Naive thymus-derived CD8-positive, alpha-beta T cell (primary cell): ENCODE results near the gene OXCT1. TPM values are rescaled to one million over a fixed set of nuclear protein-coding genes. Genes with fewer than 3 reads are reported as not detected.

Source experiments
- ATAC-seq, 2 donors: fragments of 150-1000 bp; cut with Tn5 transposase in 1 of 2; sonication (Bioruptor Pico), chemical (Tn5 transposase) in 1 of 2; 1 replicate in 1 of 2; 2 replicates in 1 of 2; pipeline ENCODE4 v1.10.0; 2021; ENCODE audit warnings: mild to moderate bottlenecking in 2 of 2, moderate library complexity in 2 of 2
- POLR2A ChIA-PET: fragments of 350-600 bp; sonication (Branson Sonifier 250); formaldehyde crosslinking; loops from one replicate; lab custom pipeline; 2021; ENCODE audit warnings: antibody characterized with exemption; lab: Charles Lee
- DNase-seq, 10 donors: peaks; one replicate each; pipeline versions ENCODE4 v3.0.0 to v3.0.0-alpha.2; 2020 to 2022
- H3K27ac Mint-ChIP-seq, 10 donors: one replicate each; pipeline ENCODE4 v1.8.0; 2020 to 2022; ENCODE audit warnings: mild to moderate bottlenecking in 10 of 10, mixed read lengths in 10 of 10, moderate library complexity in 4 of 10, inconsistent platforms in 1 of 10
- H3K27me3 Mint-ChIP-seq, 5 donors: one replicate each; pipeline ENCODE4 v1.8.0; 2021 to 2022; ENCODE audit warnings: mixed read lengths in 5 of 5
- H3K36me3 Mint-ChIP-seq, 3 donors: one replicate each; pipeline ENCODE4 v1.8.0; 2020 to 2022; ENCODE audit warnings: mixed read lengths in 3 of 3, mild to moderate bottlenecking in 2 of 3, inconsistent platforms in 1 of 3
- H3K4me1 Mint-ChIP-seq, 4 donors: one replicate each; pipeline ENCODE4 v1.8.0; 2021 to 2022; ENCODE audit warnings: mixed read lengths in 4 of 4
- H3K4me3 Mint-ChIP-seq, 10 donors: one replicate each; pipeline ENCODE4 v1.8.0; 2020 to 2022; ENCODE audit warnings: mild to moderate bottlenecking in 10 of 10, mixed read lengths in 10 of 10, moderate library complexity in 6 of 10, inconsistent platforms in 1 of 10
- H3K9me3 Mint-ChIP-seq, 9 donors: one replicate each; pipeline ENCODE4 v1.8.0; 2020 to 2022; ENCODE audit warnings: mixed read lengths in 9 of 9, mild to moderate bottlenecking in 3 of 9, inconsistent platforms in 1 of 9, moderate library complexity in 1 of 9
- polyA plus RNA-seq, 3 donors: library from polyadenylated mRNA; unstranded; fragments of 300-500 nt; fragmentation: Illumina TruSeq; gene quantifications; one replicate each; pipeline ENCODE4 v1.2.3, GENCODE V29; 2021
- total RNA-seq, 8 experiments: library from RNA in 2 of 8; stranded (reverse) in 2 of 8; gene quantifications; one replicate each; pipeline ENCODE4 v1.2.3 and lab custom pipeline; 2021 to 2026

Gene OXCT1
- total and polyA plus RNA-seq, 5 experiments from 2014 or later: 24.5 to 31.7 (median 27.1) TPM

DNA sequence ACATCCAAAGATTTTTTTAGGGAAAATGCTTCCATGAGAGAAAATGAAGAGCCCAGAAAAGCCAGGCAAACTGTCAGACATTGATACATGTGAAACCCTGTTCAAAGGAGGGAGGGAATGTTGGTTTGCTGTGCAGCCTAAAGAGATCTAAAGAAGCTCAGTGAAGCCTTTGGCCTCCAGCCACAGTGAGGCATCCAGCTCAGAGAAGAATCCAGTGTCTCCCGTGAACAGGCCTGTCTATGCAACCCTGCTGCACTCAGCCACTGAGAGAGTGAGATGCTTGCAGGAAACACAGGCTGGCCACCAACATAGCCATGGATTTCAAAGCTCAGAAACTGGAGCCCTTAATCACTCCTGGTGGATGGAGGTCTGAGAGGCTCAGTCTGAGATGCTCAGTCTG, 188.4 kb downstream of the OXCT1 start:
- peaks cover 0 to 3% (median 2%) of the 10 kb centered on the region in 3 donors for H3K36me3 Mint-ChIP-seq
- POLR2A ChIA-PET: no interaction called here
- no peak for DNase-seq
- H3K4me3 Mint-ChIP-seq: no peak overlapping the region
- peaks cover 0 to 10% (median 0%) of the 10 kb centered on the region in 9 donors for H3K9me3 Mint-ChIP-seq
- no peak for ATAC-seq
- H3K27ac Mint-ChIP-seq: no peak overlapping the region
- H3K4me1 Mint-ChIP-seq: no peaks in the 10 kb centered on the region
- peaks cover 2 to 21% (median 7%) of the 10 kb centered on the region in 5 donors for H3K27me3 Mint-ChIP-seq

Other genes starting within 250 kb of the OXCT1 start
- gene RIMOC1, start 33.9 kb upstream of the OXCT1 start, total RNA-seq: 10 to 100 TPM; 36.9 to 37.4 TPM
- gene RIMOC1, start 33.9 kb upstream of the OXCT1 start, polyA plus RNA-seq: 10 to 100 TPM in 1 of 3 donors, 1 to 10 TPM in 2; 8.5 to 15.2 (median 9.5) TPM
- 10 to 100 TPM; 17.1 to 18.6 TPM for gene FBXO4, start 54.9 kb upstream of the OXCT1 start, total RNA-seq
- gene FBXO4, start 54.9 kb upstream of the OXCT1 start, polyA plus RNA-seq: 10 to 100 TPM; 17.5 to 22.4 (median 19.6) TPM